ENCODE data around the gene C19orf18. TPM values are rescaled to one million over a fixed set of nuclear protein-coding genes. Genes with fewer than 3 reads are reported as not detected.

Gene C19orf18
- total RNA-seq, 1 experiment from 2014 or later: 0.98 TPM

DNA sequence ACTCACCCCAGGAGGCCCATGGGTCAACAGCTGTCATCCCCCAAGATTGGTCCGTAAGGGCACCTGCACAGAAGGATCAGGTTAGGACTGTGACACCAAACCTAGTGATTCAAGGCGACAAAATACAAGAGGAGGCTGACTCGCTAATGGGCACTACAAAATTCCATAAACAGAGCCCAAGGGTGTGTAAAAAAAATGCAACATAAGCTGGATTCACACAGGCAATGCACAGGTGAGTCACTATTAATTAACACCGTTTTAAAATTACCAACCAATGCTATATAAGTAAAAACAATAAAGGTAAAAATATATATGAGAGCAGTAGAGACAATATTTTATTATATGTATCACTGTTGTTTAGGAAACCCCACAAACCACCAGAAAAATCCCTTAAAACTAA is 26.3 kb upstream of the C19orf18 start:
- Histone ChIP-seq H3K9me3 (ENCODE audit: control insufficient read depth, insufficient read depth, low read depth, low read length) (peaks cover 57% of the 10 kb centered on the region), H3K27ac (ENCODE audit: low read length) (no peak overlapping the region), H3K36me3 (ENCODE audit: control insufficient read depth, insufficient read depth, low read length) (no peaks in the 10 kb centered on the region; the same call in 1 of the 2 replicates), H3K27me3 (ENCODE audit: control insufficient read depth, insufficient read depth, low read length) (no peaks in the 10 kb centered on the region), H3K4me3 (ENCODE audit: low read depth in 2 of 2, low read length in 2 of 2) (no peak overlapping the region), H3K4me1 (ENCODE audit: control insufficient read depth, insufficient read depth, low read length) (no peaks in the 10 kb centered on the region)
- DNase-seq (ENCODE audit: low read depth, low spot score): no peak
- intact Hi-C loops (cut with micrococcal nuclease; ENCODE audit: unreplicated experiment) (no loop called here), in situ Hi-C loops (cut with HindIII; ENCODE audit: low pct_unique_long_range_greater_than_20kb, low sequenced_read_pairs) (no loop called here)
- no TSS peak for BruUV-seq (replicated peaks)
- CTCF ChIA-PET: no interaction called here
- no peak for ATAC-seq
- POLR2A ChIA-PET: no interaction called here
- TF ChIP-seq POLR2AphosphoS5 (IDR thresholded peaks at IDR 0.05; ENCODE audit: low read depth, low read length) (no peak), SIN3A (IDR thresholded peaks at IDR 0.05; ENCODE audit: borderline replicate concordance, insufficient read depth, low read depth, low read length) (no peak), TCF7L2 (IDR thresholded peaks at IDR 0.05; ENCODE audit: low read depth, low read length) (no peak), CTCF (IDR thresholded peaks at IDR 0.05) (no peak)
- TF ChIP-seq, protein P1, sequence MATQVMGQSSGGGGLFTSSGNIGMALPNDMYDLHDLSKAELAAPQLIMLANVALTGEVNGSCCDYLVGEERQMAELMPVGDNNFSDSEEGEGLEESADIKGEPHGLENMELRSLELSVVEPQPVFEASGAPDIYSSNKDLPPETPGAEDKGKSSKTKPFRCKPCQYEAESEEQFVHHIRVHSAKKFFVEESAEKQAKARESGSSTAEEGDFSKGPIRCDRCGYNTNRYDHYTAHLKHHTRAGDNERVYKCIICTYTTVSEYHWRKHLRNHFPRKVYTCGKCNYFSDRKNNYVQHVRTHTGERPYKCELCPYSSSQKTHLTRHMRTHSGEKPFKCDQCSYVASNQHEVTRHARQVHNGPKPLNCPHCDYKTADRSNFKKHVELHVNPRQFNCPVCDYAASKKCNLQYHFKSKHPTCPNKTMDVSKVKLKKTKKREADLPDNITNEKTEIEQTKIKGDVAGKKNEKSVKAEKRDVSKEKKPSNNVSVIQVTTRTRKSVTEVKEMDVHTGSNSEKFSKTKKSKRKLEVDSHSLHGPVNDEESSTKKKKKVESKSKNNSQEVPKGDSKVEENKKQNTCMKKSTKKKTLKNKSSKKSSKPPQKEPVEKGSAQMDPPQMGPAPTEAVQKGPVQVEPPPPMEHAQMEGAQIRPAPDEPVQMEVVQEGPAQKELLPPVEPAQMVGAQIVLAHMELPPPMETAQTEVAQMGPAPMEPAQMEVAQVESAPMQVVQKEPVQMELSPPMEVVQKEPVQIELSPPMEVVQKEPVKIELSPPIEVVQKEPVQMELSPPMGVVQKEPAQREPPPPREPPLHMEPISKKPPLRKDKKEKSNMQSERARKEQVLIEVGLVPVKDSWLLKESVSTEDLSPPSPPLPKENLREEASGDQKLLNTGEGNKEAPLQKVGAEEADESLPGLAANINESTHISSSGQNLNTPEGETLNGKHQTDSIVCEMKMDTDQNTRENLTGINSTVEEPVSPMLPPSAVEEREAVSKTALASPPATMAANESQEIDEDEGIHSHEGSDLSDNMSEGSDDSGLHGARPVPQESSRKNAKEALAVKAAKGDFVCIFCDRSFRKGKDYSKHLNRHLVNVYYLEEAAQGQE (IDR thresholded peaks at IDR 0.05; ENCODE audit: insufficient read depth in 1 of 2, low read depth in 2 of 2, low read length in 1 of 2): no peak

DNA sequence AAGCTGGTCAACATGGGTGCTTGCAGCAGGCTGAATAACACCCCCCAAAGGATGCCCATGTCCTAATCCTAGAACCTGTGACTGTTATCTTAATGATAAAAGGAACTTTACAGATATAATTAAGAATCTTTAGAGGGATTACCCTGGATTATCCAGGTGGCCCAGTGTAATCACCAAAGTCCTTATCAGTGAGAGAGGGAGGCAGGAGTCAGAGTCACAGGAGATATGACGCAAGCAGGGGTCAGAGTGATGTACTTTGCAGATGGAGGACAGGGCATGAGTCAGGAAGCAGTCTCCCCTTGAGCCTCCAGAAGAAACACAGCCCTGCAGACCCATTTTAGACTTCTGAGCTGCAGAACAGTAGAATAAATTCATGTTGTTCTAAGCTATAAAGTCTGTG is 18.5 kb upstream of the C19orf18 start:
- intact Hi-C loops (cut with micrococcal nuclease; ENCODE audit: unreplicated experiment): no loop called here
- H3K36me3 ChIP-seq (ENCODE audit: control insufficient read depth, insufficient read depth, low read length): peaks cover 2% of the 10 kb centered on the region; the same call in 1 of the 2 replicates
- peaks cover 47% of the 10 kb centered on the region for H3K9me3 ChIP-seq (ENCODE audit: control insufficient read depth, insufficient read depth, low read depth, low read length)
- CTCF ChIA-PET: no interaction called here
- no TSS peak for BruUV-seq (replicated peaks)
- no peaks in the 10 kb centered on the region for H3K4me1 ChIP-seq (ENCODE audit: control insufficient read depth, insufficient read depth, low read length)
- no peaks in the 10 kb centered on the region for H3K27me3 ChIP-seq (ENCODE audit: control insufficient read depth, insufficient read depth, low read length)
- ATAC-seq (no peak), DNase-seq (ENCODE audit: low read depth, low spot score) (no peak)
- POLR2A ChIA-PET: no interaction called here
- H3K27ac ChIP-seq (ENCODE audit: low read length): no peak overlapping the region
- H3K4me3 ChIP-seq (ENCODE audit: low read depth in 2 of 2, low read length in 2 of 2): no peak overlapping the region
- TF ChIP-seq CTCF (IDR thresholded peaks at IDR 0.05) (no peak), TCF7L2 (IDR thresholded peaks at IDR 0.05; ENCODE audit: low read depth, low read length) (no peak), SIN3A (IDR thresholded peaks at IDR 0.05; ENCODE audit: borderline replicate concordance, insufficient read depth, low read depth, low read length) (no peak), POLR2AphosphoS5 (IDR thresholded peaks at IDR 0.05; ENCODE audit: low read depth, low read length) (no peak)
- TF ChIP-seq, protein P1 (IDR thresholded peaks at IDR 0.05; ENCODE audit: insufficient read depth in 1 of 2, low read depth in 2 of 2, low read length in 1 of 2): no peak
- in situ Hi-C loops (cut with HindIII; ENCODE audit: low pct_unique_long_range_greater_than_20kb, low sequenced_read_pairs): no loop called here
